Neural crest cell (in vitro differentiated cells): ENCODE results near the gene QRFP. TPM values are rescaled to one million over a fixed set of nuclear protein-coding genes. Genes with fewer than 3 reads are reported as not detected.

Experiments used
- DNase-seq: peaks from one replicate; pipeline ENCODE4 v3.0.0; 2021; ENCODE audit warnings: low read depth, mixed read lengths, low spot score
- H3K27ac Mint-ChIP-seq: one replicate; pipeline ENCODE4 v1.8.0; 2021; ENCODE audit warnings: mild to moderate bottlenecking, mixed read lengths; ENCODE audit not compliant: unreplicated experiment
- H3K27me3 Mint-ChIP-seq: 2 replicates; pipeline ENCODE4 v1.8.0; 2021; ENCODE audit warnings: low read depth, mild to moderate bottlenecking, mixed read lengths
- H3K36me3 Mint-ChIP-seq: 2 replicates; pipeline ENCODE4 v1.8.0; 2021; ENCODE audit warnings: low read depth, mild to moderate bottlenecking, mixed read lengths
- H3K4me1 Mint-ChIP-seq: 2 replicates; pipeline ENCODE4 v1.8.0; 2021; ENCODE audit warnings: mixed read lengths
- H3K4me3 Mint-ChIP-seq: one replicate; pipeline ENCODE4 v1.8.0; 2021; ENCODE audit warnings: mild to moderate bottlenecking, mixed read lengths
- H3K9me3 Mint-ChIP-seq: 2 replicates; pipeline ENCODE4 v1.8.0; 2021; ENCODE audit warnings: mixed read lengths
- CTCF ChIP-seq: fragments of 200-600 bp; sonication (generic); conservative IDR thresholded peaks from 2 replicates; pipeline ENCODE4 v1.5.0; 2021; ENCODE audit warnings: antibody characterized with exemption, mild to moderate bottlenecking
- total RNA-seq: library from RNA; stranded (reverse); gene quantifications from 2 replicates; pipeline ENCODE4 v1.2.1, GENCODE V29; 2021

The QRFP gene
- total RNA-seq, 1 donor from 2014 or later = not detected

GRCh38 chr9:130872093-130872492 lies 24.5 kb downstream of the QRFP start:
- DNase-seq = no peak
- Mint-ChIP-seq H3K4me3 (no peak overlapping the region), H3K27ac (no peak overlapping the region), H3K36me3 (peaks cover 8% of the 10 kb centered on the region), H3K27me3 (no peaks in the 10 kb centered on the region), H3K9me3 (no peaks in the 10 kb centered on the region), H3K4me1 (peaks cover 17% of the 10 kb centered on the region)
- TF ChIP-seq CTCF = no peak

- Mint-ChIP-seq H3K4me1 (peaks cover 18% of the 10 kb centered on the region), H3K36me3 (peaks cover 6% of the 10 kb centered on the region), H3K27me3 (no peaks in the 10 kb centered on the region), H3K9me3 (no peaks in the 10 kb centered on the region), H3K4me3 (no peak overlapping the region), H3K27ac (no peak overlapping the region)
- no peak for TF ChIP-seq CTCF
- DNase-seq = no peak
Observed at GRCh38 chr9:130871395-130872062, 25.1 kb downstream of the QRFP start.

GRCh38 chr9:130870491-130871381 lies 25.9 kb downstream of the QRFP start:
- TF ChIP-seq CTCF = no peak
- Mint-ChIP-seq H3K27ac (peak overlapping the region; percentile 8), H3K4me1 (peaks cover 22% of the 10 kb centered on the region), H3K4me3 (no peak overlapping the region), H3K27me3 (no peaks in the 10 kb centered on the region), H3K36me3 (peaks cover 6% of the 10 kb centered on the region), H3K9me3 (no peaks in the 10 kb centered on the region)
- DNase-seq = no peak

GRCh38 chr9:130869250-130869649 lies 27.4 kb downstream of the QRFP start:
- no peak for TF ChIP-seq CTCF
- Mint-ChIP-seq H3K9me3 (no peaks in the 10 kb centered on the region), H3K27me3 (no peaks in the 10 kb centered on the region), H3K27ac (no peak overlapping the region), H3K4me3 (no peak overlapping the region), H3K4me1 (peaks cover 22% of the 10 kb centered on the region), H3K36me3 (peaks cover 6% of the 10 kb centered on the region)
- no peak for DNase-seq

GRCh38 chr9:130868230-130868629 lies 28.4 kb downstream of the QRFP start:
- Mint-ChIP-seq H3K36me3 (peaks cover 3% of the 10 kb centered on the region), H3K9me3 (no peaks in the 10 kb centered on the region), H3K27ac (no peak overlapping the region), H3K4me1 (peaks cover 27% of the 10 kb centered on the region), H3K27me3 (no peaks in the 10 kb centered on the region), H3K4me3 (no peak overlapping the region)
- no peak for DNase-seq
- TF ChIP-seq CTCF = no peak
